GM21723 (cell line): ENCODE results near the gene DDX6.
"Not testable (repeated sequence)": the region's sequence is repeated elsewhere in the genome, so short reads cannot be mapped to it uniquely, and the experiment has no call there.

Experiments
- ATAC-seq: cut with Tn5 transposase; IDR thresholded peaks from one replicate; pipeline ENCODE4 v1.9.1; 2021; ENCODE audit warnings: mild to moderate bottlenecking, moderate library complexity; ENCODE audit not compliant: unreplicated experiment

DDX6 gene

GRCh38 chr11:118791111-118791960 is at the start of gene DDX6:
Gene DDX6, minus strand, starts transcription at chr11:118791164. Its CDS starts 4,913 bp downstream, at chr11:118786251.
- ATAC-seq, result peak; percentile 38

GRCh38 chr11:118838905-118839553 is 48.1 kb upstream of the DDX6 start:
- ATAC-seq, result peak; percentile 67

- ATAC-seq, result no peak
Measured at GRCh38 chr11:118837868-118838267, 46.9 kb upstream of the DDX6 start.

- ATAC-seq, result no peak
Measured at GRCh38 chr11:118834427-118835028, 43.6 kb upstream of the DDX6 start.

GRCh38 chr11:118827118-118827517 is 36.2 kb upstream of the DDX6 start:
- ATAC-seq, result no peak

GRCh38 chr11:118822936-118823510 is 32.1 kb upstream of the DDX6 start:
- not testable (repeated sequence) for ATAC-seq

GRCh38 chr11:118820412-118821357 is 29.7 kb upstream of the DDX6 start:
- peak; percentile 93 for ATAC-seq

- not testable (repeated sequence) for ATAC-seq
Measured at GRCh38 chr11:118820025-118820379, 29.0 kb upstream of the DDX6 start.

GRCh38 chr11:118819334-118820024 is 28.5 kb upstream of the DDX6 start:
- no peak for ATAC-seq

- ATAC-seq, result no peak
Measured at GRCh38 chr11:118818130-118818529, 27.2 kb upstream of the DDX6 start.

- ATAC-seq, result no peak
Measured at GRCh38 chr11:118813551-118813950, 22.6 kb upstream of the DDX6 start.

GRCh38 chr11:118812485-118812884 is 21.5 kb upstream of the DDX6 start:
- ATAC-seq, result no peak

GRCh38 chr11:118807800-118808778 is 17.1 kb upstream of the DDX6 start:
- ATAC-seq, result no peak

GRCh38 chr11:118806400-118806799 is 15.4 kb upstream of the DDX6 start:
- no peak for ATAC-seq

- ATAC-seq, result no peak
Measured at GRCh38 chr11:118804094-118804493, 13.1 kb upstream of the DDX6 start.

- ATAC-seq, result no peak
Measured at GRCh38 chr11:118799372-118799771, 8.4 kb upstream of the DDX6 start.

- ATAC-seq, result no peak
Measured at GRCh38 chr11:118797510-118797909, 6.5 kb upstream of the DDX6 start.

- peak; percentile 69 for ATAC-seq
Measured at GRCh38 chr11:118792570-118793124, 1.7 kb upstream of the DDX6 start.
